GM12878 (cell line): Measurements from ENCODE around the gene RBM10. TPM values are rescaled to one million over a fixed set of nuclear protein-coding genes. Genes with fewer than 3 reads are reported as not detected.
A peak's percentile ranks its signal among the peaks of the same experiment; 100 is the strongest.

Experiments
- ASH2L ChIP-seq: fragments of 300-600, 200-600 bp; sonication (generic); IDR thresholded peaks from 2 replicates; pipeline ENCODE4 v1.6.1; 2017; ENCODE audit warnings: low read depth, mild to moderate bottlenecking, borderline replicate concordance
- BCL11A ChIP-seq: IDR thresholded peaks from 2 replicates; pipeline ENCODE4 v1.6.1; 2011; ENCODE audit warnings: low read depth, low read length
- CHD4 ChIP-seq: fragments of 200-600 bp; sonication (generic); IDR thresholded peaks from 2 replicates; pipeline ENCODE4 v1.6.1; 2016; ENCODE audit warnings: mild to moderate bottlenecking
- FOXM1 ChIP-seq: IDR thresholded peaks from 2 replicates; pipeline ENCODE4 v1.6.1; 2012; ENCODE audit warnings: low read depth, mild to moderate bottlenecking, inconsistent platforms, low read length, moderate library complexity
- HCFC1 ChIP-seq: fragments of 150-350 bp; IDR thresholded peaks from 2 replicates; pipeline ENCODE4 v1.6.1; 2014; ENCODE audit warnings: low read length
- IKZF2 ChIP-seq, 2 experiments: fragments of 450-650 bp; IDR thresholded peaks; 2 replicates each; pipeline ENCODE4 v1.6.1; 2017; ENCODE audit warnings: mild to moderate bottlenecking in 2 of 2, moderate library complexity in 2 of 2
- IRF4 ChIP-seq: IDR thresholded peaks from 2 replicates; pipeline ENCODE4 v1.6.1; 2011; ENCODE audit warnings: low read depth, low read length
- JUNB ChIP-seq: IDR thresholded peaks from 2 replicates; pipeline ENCODE4 v1.6.1; 2016; ENCODE audit warnings: antibody characterized with exemption, mild to moderate bottlenecking
- MXI1 ChIP-seq: fragments of 150-350 bp; IDR thresholded peaks from 2 replicates; pipeline ENCODE4 v1.6.1; 2011; ENCODE audit warnings: low read depth, mild to moderate bottlenecking, inconsistent platforms, low read length, improper control_type of control experiment
- NBN ChIP-seq: fragments of 450-650 bp; IDR thresholded peaks from 2 replicates; pipeline ENCODE4 v1.6.1; 2016
- NFXL1 ChIP-seq: fragments of 450-650 bp; IDR thresholded peaks from 2 replicates; pipeline ENCODE4 v1.6.1; 2017; ENCODE audit warnings: antibody characterized with exemption, mild to moderate bottlenecking, borderline replicate concordance
- NFYA ChIP-seq: IDR thresholded peaks from 2 replicates; pipeline ENCODE4 v1.6.1; 2011; ENCODE audit warnings: low read depth, mild to moderate bottlenecking, low read length, improper control_type of control experiment, borderline replicate concordance
- PAX8 ChIP-seq: fragments of 450-650 bp; IDR thresholded peaks from 2 replicates; pipeline ENCODE4 v1.6.1; 2017; ENCODE audit warnings: mild to moderate bottlenecking, moderate library complexity
- RAD21 ChIP-seq: IDR thresholded peaks from 2 replicates; pipeline ENCODE4 v1.6.1; 2011; ENCODE audit warnings: mild to moderate bottlenecking, low read depth, low read length, moderate library complexity; ENCODE audit not compliant: insufficient read depth
- SIN3A ChIP-seq: IDR thresholded peaks from 2 replicates; pipeline ENCODE4 v1.6.1; 2012; ENCODE audit warnings: low read depth, low read length, improper control_type of control experiment
- SMAD5 ChIP-seq: IDR thresholded peaks from 2 replicates; pipeline ENCODE4 v1.6.1; 2016; ENCODE audit warnings: antibody characterized with exemption, low read depth
- SREBF1 ChIP-seq: IDR thresholded peaks from 2 replicates; pipeline ENCODE4 v1.6.1; 2012; ENCODE audit warnings: mild to moderate bottlenecking, low read length
- TCF12 ChIP-seq: IDR thresholded peaks from 2 replicates; pipeline ENCODE4 v1.6.1; 2011; ENCODE audit warnings: low read depth, mild to moderate bottlenecking, low read length
- YY1 ChIP-seq: IDR thresholded peaks from 2 replicates; pipeline ENCODE4 v1.6.1; 2011; ENCODE audit warnings: low read depth, mild to moderate bottlenecking, low read length
- ZZZ3 ChIP-seq: IDR thresholded peaks from 2 replicates; pipeline ENCODE4 v1.6.1; 2011; ENCODE audit warnings: low read depth; ENCODE audit not compliant: control insufficient read depth, insufficient read length
- polyA plus RNA-seq, 11 experiments: library from polyadenylated mRNA; depleted of rRNA in 4 of 11; unstranded in 6 of 11; stranded (reverse) in 5 of 11; fragments of >200 nt; fragmentation: Nextera tagmentation in 4 of 11; fragmentation: Illumina TruSeq in 1 of 11; extraction: Ambion mirVana in 4 of 11; extraction: Trizol in 1 of 11; gene quantifications; 1 replicate in 1 of 11; 2 replicates in 10 of 11; pipeline versions ENCODE4 v1.2.1 to v1.2.3, GENCODE V29; 2011 to 2016; ENCODE audit warnings: inconsistent platforms in 2 of 11, missing spikeins in 2 of 11, low read depth in 1 of 11
- total RNA-seq, 4 experiments: library from RNA; depleted of rRNA in 3 of 4; stranded (reverse); fragments of >200 nt in 3 of 4; fragmentation: Illumina TruSeq in 1 of 4; extraction: Trizol in 1 of 4; gene quantifications; 2 replicates each; pipeline versions ENCODE4 v1.2.1 to v1.2.3, GENCODE V29; 2013 to 2021
- TF ChIP-seq, protein P1 (sequence below): fragments of 450-650 bp; IDR thresholded peaks from 2 replicates; pipeline ENCODE4 v1.6.1; 2016; ENCODE audit warnings: mild to moderate bottlenecking
- TF ChIP-seq, protein P2 (sequence below): IDR thresholded peaks from 2 replicates; pipeline ENCODE4 v1.6.1; 2011; ENCODE audit warnings: borderline replicate concordance, low read depth, mild to moderate bottlenecking, moderate library complexity, low read length; ENCODE audit not compliant: insufficient read depth, poor library complexity, severe bottlenecking
- TF ChIP-seq, protein P3 (sequence below): IDR thresholded peaks from 2 replicates; pipeline ENCODE4 v1.6.1; 2011; ENCODE audit warnings: low read depth, low read length, improper control_type of control experiment, borderline replicate concordance
- TF ChIP-seq, protein P4 (sequence below): fragments of 150-350 bp; IDR thresholded peaks from 2 replicates; pipeline ENCODE4 v1.6.1; 2016; ENCODE audit warnings: low read depth, low read length
- TF ChIP-seq, protein P5 (sequence below): IDR thresholded peaks from 2 replicates; pipeline ENCODE4 v1.6.1; 2011; ENCODE audit warnings: borderline replicate concordance, low read depth, mild to moderate bottlenecking, moderate library complexity, mixed read lengths, low read length; ENCODE audit not compliant: insufficient read depth; ENCODE audit errors: extremely low read length
- TF ChIP-seq, protein P6 (sequence below): IDR thresholded peaks from 2 replicates; pipeline ENCODE4 v1.6.1; 2011; ENCODE audit warnings: low read depth, mild to moderate bottlenecking, low read length, moderate library complexity, borderline replicate concordance; ENCODE audit errors: extremely low read depth

RBM10 gene
- total and polyA plus RNA-seq, 10 of the 15 experiments (the other 5 are each of a cell fraction or from before 2014, with no cell fraction given) = 1.4 to 60.0 (median 29.8) TPM

DNA sequence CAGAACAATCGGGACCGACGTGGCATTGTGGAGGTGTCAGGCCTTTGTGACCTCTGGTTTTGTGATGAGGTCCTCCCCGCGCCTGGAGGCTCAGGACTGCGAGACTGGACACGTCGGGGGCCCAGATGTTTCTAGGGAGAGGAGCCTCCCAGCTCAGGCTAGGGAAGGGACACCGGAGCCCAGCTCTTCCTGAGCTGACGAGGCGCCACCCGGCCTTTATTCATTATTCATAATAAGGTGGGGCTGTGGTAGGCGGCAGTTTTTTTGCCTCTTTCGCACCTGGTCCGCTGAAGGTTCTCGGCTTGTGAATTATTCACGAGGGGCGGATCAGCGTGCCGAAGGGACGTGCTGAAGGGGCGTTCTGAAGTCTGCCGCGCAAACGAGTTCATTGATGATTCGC lies 46.3 kb downstream of the RBM10 start (continued):
- peak; percentile 34; the same call in 1 of the 2 replicates for TF ChIP-seq MXI1
- peak; percentile 25; the same call in 1 of the 2 replicates for TF ChIP-seq TCF12
- no peak for TF ChIP-seq NFXL1
- TF ChIP-seq FOXM1 = no peak
- no peak for TF ChIP-seq YY1
- no peak for TF ChIP-seq JUNB
- TF ChIP-seq, protein P1, sequence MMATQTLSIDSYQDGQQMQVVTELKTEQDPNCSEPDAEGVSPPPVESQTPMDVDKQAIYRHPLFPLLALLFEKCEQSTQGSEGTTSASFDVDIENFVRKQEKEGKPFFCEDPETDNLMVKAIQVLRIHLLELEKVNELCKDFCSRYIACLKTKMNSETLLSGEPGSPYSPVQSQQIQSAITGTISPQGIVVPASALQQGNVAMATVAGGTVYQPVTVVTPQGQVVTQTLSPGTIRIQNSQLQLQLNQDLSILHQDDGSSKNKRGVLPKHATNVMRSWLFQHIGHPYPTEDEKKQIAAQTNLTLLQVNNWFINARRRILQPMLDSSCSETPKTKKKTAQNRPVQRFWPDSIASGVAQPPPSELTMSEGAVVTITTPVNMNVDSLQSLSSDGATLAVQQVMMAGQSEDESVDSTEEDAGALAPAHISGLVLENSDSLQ = no peak
- TF ChIP-seq ASH2L = no peak
- TF ChIP-seq RAD21 = no peak
- TF ChIP-seq, protein P2, sequence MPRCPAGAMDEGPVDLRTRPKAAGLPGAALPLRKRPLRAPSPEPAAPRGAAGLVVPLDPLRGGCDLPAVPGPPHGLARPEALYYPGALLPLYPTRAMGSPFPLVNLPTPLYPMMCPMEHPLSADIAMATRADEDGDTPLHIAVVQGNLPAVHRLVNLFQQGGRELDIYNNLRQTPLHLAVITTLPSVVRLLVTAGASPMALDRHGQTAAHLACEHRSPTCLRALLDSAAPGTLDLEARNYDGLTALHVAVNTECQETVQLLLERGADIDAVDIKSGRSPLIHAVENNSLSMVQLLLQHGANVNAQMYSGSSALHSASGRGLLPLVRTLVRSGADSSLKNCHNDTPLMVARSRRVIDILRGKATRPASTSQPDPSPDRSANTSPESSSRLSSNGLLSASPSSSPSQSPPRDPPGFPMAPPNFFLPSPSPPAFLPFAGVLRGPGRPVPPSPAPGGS = no peak
- no peak for TF ChIP-seq ZZZ3
- TF ChIP-seq HCFC1 = no peak
- TF ChIP-seq, protein P3, sequence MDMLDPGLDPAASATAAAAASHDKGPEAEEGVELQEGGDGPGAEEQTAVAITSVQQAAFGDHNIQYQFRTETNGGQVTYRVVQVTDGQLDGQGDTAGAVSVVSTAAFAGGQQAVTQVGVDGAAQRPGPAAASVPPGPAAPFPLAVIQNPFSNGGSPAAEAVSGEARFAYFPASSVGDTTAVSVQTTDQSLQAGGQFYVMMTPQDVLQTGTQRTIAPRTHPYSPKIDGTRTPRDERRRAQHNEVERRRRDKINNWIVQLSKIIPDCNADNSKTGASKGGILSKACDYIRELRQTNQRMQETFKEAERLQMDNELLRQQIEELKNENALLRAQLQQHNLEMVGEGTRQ = no peak
- no peak for TF ChIP-seq NFYA
- TF ChIP-seq PAX8 = no peak
- no peak for TF ChIP-seq SIN3A
- TF ChIP-seq, protein P4, sequence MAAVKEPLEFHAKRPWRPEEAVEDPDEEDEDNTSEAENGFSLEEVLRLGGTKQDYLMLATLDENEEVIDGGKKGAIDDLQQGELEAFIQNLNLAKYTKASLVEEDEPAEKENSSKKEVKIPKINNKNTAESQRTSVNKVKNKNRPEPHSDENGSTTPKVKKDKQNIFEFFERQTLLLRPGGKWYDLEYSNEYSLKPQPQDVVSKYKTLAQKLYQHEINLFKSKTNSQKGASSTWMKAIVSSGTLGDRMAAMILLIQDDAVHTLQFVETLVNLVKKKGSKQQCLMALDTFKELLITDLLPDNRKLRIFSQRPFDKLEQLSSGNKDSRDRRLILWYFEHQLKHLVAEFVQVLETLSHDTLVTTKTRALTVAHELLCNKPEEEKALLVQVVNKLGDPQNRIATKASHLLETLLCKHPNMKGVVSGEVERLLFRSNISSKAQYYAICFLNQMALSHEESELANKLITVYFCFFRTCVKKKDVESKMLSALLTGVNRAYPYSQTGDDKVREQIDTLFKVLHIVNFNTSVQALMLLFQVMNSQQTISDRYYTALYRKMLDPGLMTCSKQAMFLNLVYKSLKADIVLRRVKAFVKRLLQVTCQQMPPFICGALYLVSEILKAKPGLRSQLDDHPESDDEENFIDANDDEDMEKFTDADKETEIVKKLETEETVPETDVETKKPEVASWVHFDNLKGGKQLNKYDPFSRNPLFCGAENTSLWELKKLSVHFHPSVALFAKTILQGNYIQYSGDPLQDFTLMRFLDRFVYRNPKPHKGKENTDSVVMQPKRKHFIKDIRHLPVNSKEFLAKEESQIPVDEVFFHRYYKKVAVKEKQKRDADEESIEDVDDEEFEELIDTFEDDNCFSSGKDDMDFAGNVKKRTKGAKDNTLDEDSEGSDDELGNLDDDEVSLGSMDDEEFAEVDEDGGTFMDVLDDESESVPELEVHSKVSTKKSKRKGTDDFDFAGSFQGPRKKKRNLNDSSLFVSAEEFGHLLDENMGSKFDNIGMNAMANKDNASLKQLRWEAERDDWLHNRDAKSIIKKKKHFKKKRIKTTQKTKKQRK = no peak
- TF ChIP-seq CHD4 = no peak
- no peak for TF ChIP-seq IRF4
- TF ChIP-seq SMAD5 = no peak
- TF ChIP-seq, protein P5, sequence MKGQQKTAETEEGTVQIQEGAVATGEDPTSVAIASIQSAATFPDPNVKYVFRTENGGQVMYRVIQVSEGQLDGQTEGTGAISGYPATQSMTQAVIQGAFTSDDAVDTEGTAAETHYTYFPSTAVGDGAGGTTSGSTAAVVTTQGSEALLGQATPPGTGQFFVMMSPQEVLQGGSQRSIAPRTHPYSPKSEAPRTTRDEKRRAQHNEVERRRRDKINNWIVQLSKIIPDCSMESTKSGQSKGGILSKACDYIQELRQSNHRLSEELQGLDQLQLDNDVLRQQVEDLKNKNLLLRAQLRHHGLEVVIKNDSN = no peak
- TF ChIP-seq BCL11A = no peak
- TF ChIP-seq, protein P6, sequence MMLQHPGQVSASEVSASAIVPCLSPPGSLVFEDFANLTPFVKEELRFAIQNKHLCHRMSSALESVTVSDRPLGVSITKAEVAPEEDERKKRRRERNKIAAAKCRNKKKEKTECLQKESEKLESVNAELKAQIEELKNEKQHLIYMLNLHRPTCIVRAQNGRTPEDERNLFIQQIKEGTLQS = no peak
- no peak for TF ChIP-seq NBN
- TF ChIP-seq SREBF1 = no peak
- no peak for TF ChIP-seq IKZF2 (IDR thresholded peaks at IDR 0.05)
